8988T (cell line): ENCODE results near the gene CLECL1.
"Not testable (repeated sequence)": the region's sequence is repeated elsewhere in the genome, so short reads cannot be mapped to it uniquely, and the experiment has no call there.

ENCODE experiments used
- DNase-seq: peaks from one replicate; pipeline ENCODE4 v3.0.0; 2011

Gene CLECL1

GRCh38 chr12:9751204-9752144 is 18.6 kb upstream of the CLECL1 start:
- no peak for DNase-seq

- no peak for DNase-seq
Observed at GRCh38 chr12:9750276-9751203, 17.6 kb upstream of the CLECL1 start.

GRCh38 chr12:9749640-9750039 is 16.7 kb upstream of the CLECL1 start:
- DNase-seq: no peak

- DNase-seq: no peak
Observed at GRCh38 chr12:9745199-9745598, 12.3 kb upstream of the CLECL1 start.

GRCh38 chr12:9742661-9743060 is 9.8 kb upstream of the CLECL1 start:
- DNase-seq: no peak

DNA sequence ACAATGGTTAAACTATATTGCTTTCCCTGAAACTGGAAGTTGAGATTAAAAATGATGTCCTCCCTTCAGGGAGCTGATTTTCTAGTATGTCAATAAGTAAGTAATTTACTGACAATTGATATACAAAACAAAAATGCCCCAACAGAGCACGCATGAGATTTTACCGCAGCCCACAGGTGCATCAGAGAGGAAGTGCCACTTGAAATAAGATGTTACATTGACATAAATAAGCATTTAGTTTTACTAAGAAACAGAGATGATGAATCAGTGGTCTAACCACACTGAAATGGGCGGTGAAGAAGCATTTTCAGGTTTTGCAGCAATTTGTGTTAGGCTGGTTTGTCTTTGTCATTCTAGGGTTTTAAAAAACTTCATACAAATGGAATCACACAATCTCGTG is 8.8 kb upstream of the CLECL1 start:
- no peak for DNase-seq

DNA sequence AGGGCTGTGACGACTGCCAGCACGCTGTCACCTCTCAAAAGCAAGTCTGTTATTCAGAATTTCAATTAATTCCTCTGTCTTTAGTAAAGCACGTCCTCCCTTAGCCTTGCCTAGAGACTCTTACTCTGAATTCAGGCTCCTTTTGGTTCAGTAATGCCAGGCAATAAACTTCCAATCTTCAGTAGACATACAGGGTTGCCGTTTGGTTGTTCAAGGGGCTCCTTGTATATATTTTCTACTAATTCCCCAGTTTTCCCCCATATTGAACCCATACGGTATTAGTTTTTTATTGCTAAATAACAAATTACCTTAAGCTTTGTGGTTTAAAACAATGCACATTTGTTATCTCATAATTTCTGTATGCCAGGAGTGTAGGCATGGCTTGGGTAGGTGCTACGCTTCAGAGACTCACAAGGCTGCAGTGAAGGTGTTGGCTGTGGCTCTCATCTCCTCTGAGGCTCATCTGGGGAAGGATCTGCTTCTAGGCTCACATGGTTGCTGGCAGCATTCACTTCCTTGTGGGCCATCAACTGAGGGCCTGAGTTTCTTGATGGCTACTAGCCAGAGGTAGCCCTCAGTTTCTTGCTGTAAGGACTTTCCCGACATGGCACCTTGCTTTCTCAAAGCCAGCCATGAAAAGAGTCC is 7.3 kb upstream of the CLECL1 start:
- no peak for DNase-seq

DNA sequence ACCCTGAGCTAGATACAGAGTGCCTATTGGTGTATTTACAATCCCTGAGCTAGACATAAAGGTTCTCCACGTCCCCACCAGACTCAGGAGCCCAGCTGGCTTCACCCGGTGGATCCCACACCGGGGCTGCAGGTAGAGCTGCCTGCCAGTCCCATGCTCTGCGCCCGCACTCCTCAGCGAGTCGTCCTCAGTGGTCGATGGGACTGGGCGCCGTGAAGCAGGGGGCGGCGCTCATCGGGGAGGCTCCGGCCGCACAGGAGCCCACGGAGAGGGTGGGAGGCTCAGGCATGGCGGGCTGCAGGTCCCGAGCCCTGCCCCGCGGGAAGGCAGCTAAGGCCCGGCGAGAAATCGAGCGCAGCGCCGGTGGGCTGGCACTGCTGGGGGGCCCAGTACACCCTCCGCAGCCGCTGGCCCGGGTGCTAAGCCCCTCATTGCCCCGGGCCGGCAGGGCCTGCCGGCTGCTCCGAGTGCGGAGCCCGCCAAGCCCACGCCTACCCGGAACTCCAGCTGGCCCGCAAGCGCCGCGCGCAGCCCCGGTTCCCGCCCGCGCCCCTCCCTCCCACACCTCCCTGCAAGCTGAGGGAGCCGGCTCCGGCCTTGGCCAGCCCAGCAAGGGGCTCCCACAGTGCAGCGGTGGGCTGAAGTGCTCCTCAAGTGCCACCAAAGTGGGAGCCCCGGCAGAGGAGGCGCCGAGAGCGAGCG is 6.7 kb upstream of the CLECL1 start:
- DNase-seq: not testable (repeated sequence)

DNA sequence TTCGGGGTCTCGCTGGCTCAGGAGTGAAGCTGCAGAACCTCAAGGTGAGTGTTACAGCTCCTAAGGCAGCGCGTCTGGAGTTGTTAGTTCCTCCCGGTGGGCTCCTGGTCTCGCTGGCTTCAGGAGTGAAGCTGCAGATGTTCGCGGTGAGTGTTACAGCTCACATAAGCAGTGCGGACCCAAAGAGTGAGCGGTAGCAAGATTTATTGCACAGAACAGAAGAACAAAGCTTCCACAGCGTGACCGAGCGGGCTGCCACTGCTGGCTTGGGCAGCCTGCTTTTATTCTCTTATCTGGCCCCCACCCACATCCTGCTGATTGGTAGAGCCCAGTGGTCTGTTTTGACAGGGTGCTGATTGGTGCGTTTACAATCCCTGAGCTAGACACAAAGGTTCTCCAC is 6.0 kb upstream of the CLECL1 start:
- DNase-seq: not testable (repeated sequence)

DNA sequence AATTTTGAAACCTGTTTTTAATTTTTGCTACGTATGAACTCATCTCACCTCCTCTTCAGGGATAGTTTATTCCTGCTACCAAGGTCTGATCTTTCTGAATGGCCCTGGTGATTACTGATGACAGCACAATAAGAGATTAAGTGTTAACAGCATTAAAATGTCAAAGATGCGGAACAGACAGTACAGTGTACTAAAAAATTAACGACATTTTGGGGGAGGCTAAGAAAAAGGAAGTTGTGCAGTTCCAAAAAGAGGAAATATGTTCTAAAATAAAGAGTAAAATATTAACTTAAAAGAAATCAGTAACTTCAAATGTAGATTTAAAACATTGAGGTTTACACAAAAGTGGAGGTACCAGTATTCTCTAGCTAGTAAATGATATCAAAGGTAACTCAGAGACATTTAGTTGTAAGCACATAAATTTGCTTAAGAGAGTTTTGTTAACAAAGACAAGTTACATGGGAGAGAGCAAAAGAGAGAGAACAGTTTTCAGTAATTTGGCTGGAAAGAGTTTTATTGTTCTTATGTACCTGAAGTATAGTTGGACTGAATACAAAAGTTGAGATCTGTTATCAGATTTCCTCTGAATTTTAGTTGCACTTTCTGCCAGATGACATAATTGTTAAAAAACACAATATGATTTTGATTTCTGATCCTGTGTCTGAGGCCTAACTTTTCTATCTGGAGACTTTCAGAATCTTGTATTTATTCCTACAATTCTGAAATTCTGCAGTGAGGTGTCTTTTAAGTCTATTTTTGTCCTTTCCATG is 4.2 kb upstream of the CLECL1 start:
- DNase-seq: no peak

- DNase-seq: no peak
Observed at GRCh38 chr12:9735601-9736000, 2.7 kb upstream of the CLECL1 start.

DNA sequence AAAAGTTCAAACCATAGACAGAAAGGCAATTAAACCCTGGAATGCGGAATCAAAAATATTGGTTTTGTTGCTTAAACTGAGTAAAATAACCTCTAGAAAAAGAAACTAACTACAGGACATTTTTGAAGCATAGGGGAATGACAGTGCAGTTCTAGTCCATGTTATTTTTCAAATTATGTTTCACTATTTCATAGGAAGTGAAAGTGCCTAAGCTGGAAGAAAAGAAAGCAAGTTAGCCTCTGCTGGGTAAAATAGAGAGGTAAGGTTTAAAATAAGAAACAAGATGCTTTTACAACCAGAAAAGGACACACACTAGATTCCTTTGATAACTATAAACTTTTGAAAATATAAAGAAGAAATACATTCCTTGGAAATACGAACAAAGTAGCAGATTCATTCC is 1.1 kb downstream of the CLECL1 start:
- no peak for DNase-seq

DNA sequence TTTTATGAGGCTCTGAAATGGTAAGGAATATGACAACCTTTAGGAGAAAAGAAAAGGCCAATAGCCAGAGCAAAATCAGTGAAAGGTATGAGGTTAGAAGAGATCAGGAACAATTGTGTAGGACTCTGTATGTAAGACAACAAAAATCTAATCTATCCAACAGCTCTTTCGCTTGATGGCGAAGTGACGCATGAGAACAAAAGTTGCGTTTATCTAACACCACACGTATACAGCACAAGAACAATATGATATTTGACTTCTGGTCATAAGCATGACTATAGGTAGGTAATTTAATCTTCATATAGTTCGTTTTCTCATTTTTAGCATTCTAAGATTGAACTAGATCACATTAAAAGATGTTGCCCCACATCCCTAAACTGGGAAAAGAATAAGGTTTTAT is 1.5 kb downstream of the CLECL1 start:
- no peak for DNase-seq

DNA sequence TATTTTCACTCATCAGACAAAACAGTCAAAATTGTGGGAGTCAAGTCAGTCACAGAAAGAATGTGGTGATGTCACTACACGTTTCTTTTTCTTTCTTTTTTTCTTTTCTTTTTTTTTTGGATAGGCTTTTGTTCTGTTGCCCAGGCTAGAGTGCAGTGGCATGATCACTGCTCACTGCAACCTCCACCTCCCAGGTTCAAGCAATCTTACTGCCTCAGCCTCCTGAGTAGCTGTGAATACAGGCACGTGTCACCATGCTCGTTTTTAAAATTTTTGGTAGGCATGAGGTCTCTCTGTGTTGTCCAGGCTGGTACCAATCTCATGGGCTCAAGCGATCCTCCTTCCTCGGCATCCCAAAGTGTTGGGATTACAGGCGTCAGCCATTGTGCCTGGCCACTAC is 2.3 kb downstream of the CLECL1 start:
- DNase-seq: no peak

DNA sequence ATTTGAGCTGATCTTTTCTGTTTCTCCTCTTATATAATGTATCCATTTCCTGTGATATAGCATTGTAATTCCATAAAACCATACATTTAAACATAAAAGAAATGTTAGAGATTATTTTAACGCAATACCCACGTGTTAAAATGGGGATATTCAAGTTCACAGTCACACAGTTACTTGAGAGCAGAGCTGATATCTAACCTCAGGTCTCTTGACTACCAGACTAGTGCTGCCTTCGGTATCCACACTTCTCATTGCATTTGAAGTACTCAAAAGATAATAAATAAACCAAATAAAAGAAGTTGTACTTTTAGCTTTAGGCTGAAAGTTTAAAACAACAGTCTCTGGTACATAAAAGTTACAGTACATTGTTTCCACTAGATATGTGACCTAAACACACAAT is 2.9 kb downstream of the CLECL1 start:
- no peak for DNase-seq

DNA sequence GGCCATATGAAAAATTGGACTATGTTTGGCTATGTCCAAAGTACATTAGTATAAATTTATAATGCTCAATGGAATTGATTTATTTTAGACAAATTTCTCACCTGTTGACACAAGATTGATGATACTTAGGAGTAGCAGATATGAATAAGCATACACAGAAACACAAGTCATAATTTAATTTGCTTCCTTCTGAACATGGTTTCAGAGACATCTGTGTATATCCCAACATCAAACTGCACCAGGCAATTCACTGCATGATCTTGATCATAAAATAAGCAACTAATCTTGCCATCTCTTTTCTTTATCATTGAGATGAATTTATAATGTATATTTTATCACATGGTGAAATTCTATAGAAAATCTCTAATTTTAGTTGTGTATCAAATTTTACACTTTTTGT is 3.8 kb downstream of the CLECL1 start:
- DNase-seq: no peak

DNA sequence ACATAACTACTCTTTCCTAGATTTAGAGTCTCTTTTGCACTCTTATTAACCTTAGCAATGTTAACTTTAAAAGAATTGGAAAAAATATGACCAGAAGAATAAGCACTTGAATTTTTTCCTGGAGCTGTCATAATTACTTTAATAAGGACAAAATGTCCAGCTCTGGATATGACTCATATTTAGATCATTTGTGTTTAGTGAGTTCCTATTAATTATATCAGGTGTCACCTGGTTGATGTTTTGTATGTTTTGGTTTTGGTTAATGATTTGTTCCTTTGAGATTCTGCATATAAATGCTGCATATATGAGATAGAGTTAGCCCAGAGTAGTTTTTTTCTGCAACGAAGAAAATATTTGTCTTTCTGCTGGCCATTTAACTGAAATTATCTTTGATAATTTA is 5.1 kb downstream of the CLECL1 start:
- no peak for DNase-seq

- DNase-seq: no peak
Observed at GRCh38 chr12:9725213-9725870, 7.6 kb downstream of the CLECL1 start.

GRCh38 chr12:9724023-9724422 is 8.9 kb downstream of the CLECL1 start:
- no peak for DNase-seq

GRCh38 chr12:9721394-9722092 is 11.4 kb downstream of the CLECL1 start:
- DNase-seq: no peak

- no peak for DNase-seq
Observed at GRCh38 chr12:9719790-9720189, 13.1 kb downstream of the CLECL1 start.
